Endothelial cell (in vitro differentiated cells): ENCODE results near the gene CHCT1. TPM values are rescaled to one million over a fixed set of nuclear protein-coding genes. Genes with fewer than 3 reads are reported as not detected.
"Not testable (repeated sequence)": the region's sequence is repeated elsewhere in the genome, so short reads cannot be mapped to it uniquely, and the experiment has no call there.

Source experiments
- DNase-seq: peaks from one replicate; pipeline ENCODE4 v3.0.0; 2021; ENCODE audit warnings: low spot score
- H3K27ac Mint-ChIP-seq: one replicate; pipeline ENCODE4 v1.8.0; 2021; ENCODE audit warnings: mixed read lengths, inconsistent platforms; ENCODE audit not compliant: unreplicated experiment
- H3K27me3 Mint-ChIP-seq: one replicate; pipeline ENCODE4 v1.8.0; 2021; ENCODE audit warnings: mild to moderate bottlenecking, moderate library complexity, mixed read lengths, inconsistent platforms; ENCODE audit not compliant: unreplicated experiment
- H3K36me3 Mint-ChIP-seq: one replicate; pipeline ENCODE4 v1.8.0; 2021; ENCODE audit warnings: mild to moderate bottlenecking, low read depth, mixed read lengths, inconsistent platforms; ENCODE audit not compliant: unreplicated experiment
- H3K4me1 Mint-ChIP-seq: one replicate; pipeline ENCODE4 v1.8.0; 2021; ENCODE audit warnings: mild to moderate bottlenecking, mixed read lengths, inconsistent platforms; ENCODE audit not compliant: unreplicated experiment
- H3K4me3 Mint-ChIP-seq: one replicate; pipeline ENCODE4 v1.8.0; 2021; ENCODE audit warnings: mild to moderate bottlenecking, mixed read lengths, inconsistent platforms; ENCODE audit not compliant: unreplicated experiment
- H3K9me3 Mint-ChIP-seq: one replicate; pipeline ENCODE4 v1.8.0; 2021; ENCODE audit warnings: mixed read lengths, inconsistent platforms; ENCODE audit not compliant: unreplicated experiment
- CTCF ChIP-seq: fragments of 200-600 bp; sonication (generic); IDR thresholded peaks from one replicate; pipeline ENCODE4 v1.5.0; 2021; ENCODE audit warnings: antibody characterized with exemption; ENCODE audit not compliant: unreplicated experiment
- total RNA-seq: library from RNA; stranded (reverse); fragmentation: NEBNext Ultra II Directional; extraction: Animal tissue kit (Norgen Biotek cat#: 25700); gene quantifications from one replicate; pipeline ENCODE4 v1.2.1, GENCODE V29; 2021; ENCODE audit not compliant: unreplicated experiment

The CHCT1 gene
- total RNA-seq, 1 donor from 2014 or later, result not detected

GRCh38 chr17:60426596-60426995 lies 4.3 kb downstream of the CHCT1 start:
- no peaks in the 10 kb centered on the region for H3K9me3 Mint-ChIP-seq
- TF ChIP-seq CTCF, result no peak
- no peak overlapping the region for H3K4me3 Mint-ChIP-seq
- no peaks in the 10 kb centered on the region for H3K36me3 Mint-ChIP-seq
- DNase-seq, result no peak
- peaks cover 2% of the 10 kb centered on the region for H3K4me1 Mint-ChIP-seq
- peaks cover 3% of the 10 kb centered on the region for H3K27me3 Mint-ChIP-seq
- H3K27ac Mint-ChIP-seq, result no peak overlapping the region

- H3K36me3 Mint-ChIP-seq, H3K27me3 Mint-ChIP-seq, DNase-seq, H3K9me3 Mint-ChIP-seq, H3K4me3 Mint-ChIP-seq, H3K27ac Mint-ChIP-seq, H3K4me1 Mint-ChIP-seq: not testable (repeated sequence)
Measured at GRCh38 chr17:60428491-60428890, 6.2 kb downstream of the CHCT1 start.

GRCh38 chr17:60430561-60430960 lies 8.3 kb downstream of the CHCT1 start:
- not testable (repeated sequence) for DNase-seq, H3K9me3 Mint-ChIP-seq, H3K4me3 Mint-ChIP-seq, H3K36me3 Mint-ChIP-seq, H3K27ac Mint-ChIP-seq, H3K27me3 Mint-ChIP-seq, H3K4me1 Mint-ChIP-seq

DNA sequence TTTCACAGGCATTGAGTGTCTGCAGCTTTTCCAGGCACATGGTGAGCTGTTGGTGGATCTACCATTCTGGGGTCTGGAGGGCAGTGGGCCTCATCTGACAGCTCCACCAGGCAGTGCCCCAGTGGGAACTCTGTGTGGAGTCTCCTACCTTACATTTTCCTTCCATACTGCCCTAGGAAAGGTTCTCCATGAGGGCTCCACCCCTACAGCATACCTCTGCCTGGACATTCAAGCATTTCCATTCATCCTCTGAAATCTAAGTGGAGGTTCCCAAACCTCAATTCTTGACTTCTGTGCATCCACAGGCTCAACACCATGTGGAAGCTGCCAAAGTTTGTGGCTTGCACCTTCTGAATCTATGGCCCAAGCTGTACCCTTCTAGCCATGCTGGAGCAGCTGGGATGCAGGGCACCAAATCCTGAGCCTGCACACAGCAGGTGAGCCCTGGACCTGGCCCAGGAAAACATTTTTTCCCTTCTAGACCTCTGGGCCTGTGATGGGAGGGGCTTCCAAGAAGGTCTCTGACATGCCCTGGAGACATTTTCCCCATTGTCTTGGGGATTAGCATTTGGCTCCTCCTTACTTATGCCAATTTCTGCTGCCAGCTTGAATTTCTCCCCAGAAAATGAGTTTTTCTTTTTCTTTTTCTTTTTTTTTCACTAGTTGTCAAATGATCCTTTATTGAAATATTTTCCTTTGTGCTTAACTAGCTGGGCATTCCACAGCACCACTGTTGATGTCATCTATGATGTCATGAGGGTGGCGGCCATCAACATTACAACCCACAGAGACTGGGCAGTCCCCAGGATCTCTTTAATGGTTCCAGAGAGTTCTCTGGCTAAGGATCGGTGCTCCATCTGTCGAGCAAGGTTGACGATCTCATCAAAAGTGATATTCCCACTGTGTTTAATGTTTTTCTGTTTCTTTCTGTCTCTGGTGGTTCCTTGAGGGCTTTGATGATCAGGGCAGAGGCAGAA lies 11.0 kb downstream of the CHCT1 start:
- H3K4me1 Mint-ChIP-seq, H3K9me3 Mint-ChIP-seq, H3K36me3 Mint-ChIP-seq, DNase-seq, H3K27ac Mint-ChIP-seq, H3K27me3 Mint-ChIP-seq: not testable (repeated sequence)
- peak overlapping the region; percentile 15 for H3K4me3 Mint-ChIP-seq

- Mint-ChIP-seq H3K4me3 (no peak overlapping the region), H3K9me3 (peaks cover 4% of the 10 kb centered on the region), H3K27me3 (peaks cover 2% of the 10 kb centered on the region), H3K27ac (no peak overlapping the region), H3K4me1 (no peaks in the 10 kb centered on the region), H3K36me3 (peaks cover 8% of the 10 kb centered on the region)
- TF ChIP-seq CTCF, result peak; percentile 83
- DNase-seq, result peak; percentile 67
Measured at GRCh38 chr17:60435244-60436167, 13.2 kb downstream of the CHCT1 start.

DNA sequence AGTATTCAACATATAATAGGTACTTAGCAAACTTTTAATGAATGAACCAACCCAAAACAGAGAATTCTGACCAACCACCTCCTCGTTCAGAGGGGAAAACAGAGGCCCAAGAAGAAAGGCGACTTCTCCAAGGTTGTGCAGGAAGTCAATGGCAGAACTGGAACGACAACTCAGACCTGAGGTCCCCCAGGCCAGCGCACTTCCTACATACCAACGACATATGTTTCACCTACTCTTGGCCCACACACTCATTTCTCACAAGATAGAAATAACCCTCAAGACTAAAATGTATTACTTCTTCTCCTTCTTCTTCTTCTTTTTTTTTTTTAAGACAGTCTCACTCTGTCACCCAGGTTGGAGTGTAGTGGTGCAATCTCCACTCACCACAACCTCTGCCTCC lies 14.4 kb downstream of the CHCT1 start:
- Mint-ChIP-seq H3K27me3 (peaks cover 2% of the 10 kb centered on the region), H3K4me3 (no peak overlapping the region), H3K27ac (no peak overlapping the region), H3K36me3 (peaks cover 8% of the 10 kb centered on the region), H3K4me1 (no peaks in the 10 kb centered on the region), H3K9me3 (peaks cover 4% of the 10 kb centered on the region)
- DNase-seq, result no peak
- no peak for TF ChIP-seq CTCF
